Esophagus (tissue), 2 donors: ENCODE results near the gene DDIT4. TPM values are rescaled to one million over a fixed set of nuclear protein-coding genes. Genes with fewer than 3 reads are reported as not detected.
"Not testable (repeated sequence)": the region's sequence is repeated elsewhere in the genome, so short reads cannot be mapped to it uniquely, and the experiment has no call there.

ENCODE experiments used
- H3K27ac ChIP-seq, 2 donors: one replicate each; pipeline ENCODE4 v1.5.1; 2013; ENCODE audit warnings: low read depth in 2 of 2, mild to moderate bottlenecking in 2 of 2, inconsistent platforms in 1 of 2, low read length in 1 of 2, moderate library complexity in 1 of 2
- H3K27me3 ChIP-seq, 2 donors: one replicate each; pipeline ENCODE4 v1.6.1; 2013; ENCODE audit warnings: low read length in 2 of 2, control low read depth in 1 of 2, mild to moderate bottlenecking in 1 of 2; ENCODE audit not compliant: insufficient read depth in 2 of 2, control insufficient read depth in 1 of 2
- H3K36me3 ChIP-seq, 2 donors: one replicate each; pipeline ENCODE4 v1.6.1; 2013; ENCODE audit warnings: low read length in 1 of 2; ENCODE audit not compliant: control insufficient read depth in 2 of 2, insufficient read depth in 2 of 2
- H3K4me1 ChIP-seq, 2 donors: one replicate each; pipeline ENCODE4 v1.6.1; 2013; ENCODE audit warnings: low read length in 1 of 2; ENCODE audit not compliant: control insufficient read depth in 2 of 2, insufficient read depth in 2 of 2
- H3K4me3 ChIP-seq, 2 donors: one replicate each; pipeline ENCODE4 v1.5.1; 2013; ENCODE audit warnings: low read length in 2 of 2, mild to moderate bottlenecking in 2 of 2, low read depth in 1 of 2, moderate library complexity in 1 of 2
- H3K9me3 ChIP-seq, 2 donors: one replicate each; pipeline ENCODE4 v1.6.1; 2013; ENCODE audit warnings: mild to moderate bottlenecking in 2 of 2, low read depth in 1 of 2, low read length in 1 of 2, moderate library complexity in 1 of 2; ENCODE audit not compliant: control insufficient read depth in 2 of 2, insufficient read depth in 1 of 2
- WGBS, 2 donors: extraction: QIAGEN DNeasy Blood & Tissue Kit; methylation state at CpG; one replicate each; pipeline ENCODE4 v1.1.7; 2013; 5-methylcytosine and 5-hydroxymethylcytosine counted together
- polyA plus RNA-seq, 2 donors: library from polyadenylated mRNA; stranded (reverse); fragments of 200-250 nt; gene quantifications; one replicate each; pipeline ENCODE4 v1.2.3, GENCODE V29; 2013
- donor health status: healthy with polysubstance abuse.
- donor health status: Bipolar disorder and iron deficiency.

DDIT4 gene
- polyA plus RNA-seq, 2 donors, result 230 to 332 TPM

DNA sequence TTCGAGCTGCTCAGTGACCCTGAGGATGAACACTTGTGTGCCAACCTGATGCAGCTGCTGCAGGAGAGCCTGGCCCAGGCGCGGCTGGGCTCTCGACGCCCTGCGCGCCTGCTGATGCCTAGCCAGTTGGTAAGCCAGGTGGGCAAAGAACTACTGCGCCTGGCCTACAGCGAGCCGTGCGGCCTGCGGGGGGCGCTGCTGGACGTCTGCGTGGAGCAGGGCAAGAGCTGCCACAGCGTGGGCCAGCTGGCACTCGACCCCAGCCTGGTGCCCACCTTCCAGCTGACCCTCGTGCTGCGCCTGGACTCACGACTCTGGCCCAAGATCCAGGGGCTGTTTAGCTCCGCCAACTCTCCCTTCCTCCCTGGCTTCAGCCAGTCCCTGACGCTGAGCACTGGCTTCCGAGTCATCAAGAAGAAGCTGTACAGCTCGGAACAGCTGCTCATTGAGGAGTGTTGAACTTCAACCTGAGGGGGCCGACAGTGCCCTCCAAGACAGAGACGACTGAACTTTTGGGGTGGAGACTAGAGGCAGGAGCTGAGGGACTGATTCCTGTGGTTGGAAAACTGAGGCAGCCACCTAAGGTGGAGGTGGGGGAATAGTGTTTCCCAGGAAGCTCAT is 1.1 kb downstream of the DDIT4 start:
- H3K27ac ChIP-seq, result peak overlapping the region; percentile 94 to 99
- no peaks in the 10 kb centered on the region for H3K27me3 ChIP-seq
- H3K4me3 ChIP-seq, result peak overlapping the region; percentile 92 to 99
- WGBS, 2 donors, result 8 to 11% methylated on average over 26 of the region's 26 CpGs
- H3K9me3 ChIP-seq, result peaks cover 0 to 2% of the 10 kb centered on the region in 2 donors
- peaks cover 0 to 19% of the 10 kb centered on the region in 2 donors for H3K36me3 ChIP-seq
- H3K4me1 ChIP-seq, result peaks cover 0 to 9% of the 10 kb centered on the region in 2 donors

DNA sequence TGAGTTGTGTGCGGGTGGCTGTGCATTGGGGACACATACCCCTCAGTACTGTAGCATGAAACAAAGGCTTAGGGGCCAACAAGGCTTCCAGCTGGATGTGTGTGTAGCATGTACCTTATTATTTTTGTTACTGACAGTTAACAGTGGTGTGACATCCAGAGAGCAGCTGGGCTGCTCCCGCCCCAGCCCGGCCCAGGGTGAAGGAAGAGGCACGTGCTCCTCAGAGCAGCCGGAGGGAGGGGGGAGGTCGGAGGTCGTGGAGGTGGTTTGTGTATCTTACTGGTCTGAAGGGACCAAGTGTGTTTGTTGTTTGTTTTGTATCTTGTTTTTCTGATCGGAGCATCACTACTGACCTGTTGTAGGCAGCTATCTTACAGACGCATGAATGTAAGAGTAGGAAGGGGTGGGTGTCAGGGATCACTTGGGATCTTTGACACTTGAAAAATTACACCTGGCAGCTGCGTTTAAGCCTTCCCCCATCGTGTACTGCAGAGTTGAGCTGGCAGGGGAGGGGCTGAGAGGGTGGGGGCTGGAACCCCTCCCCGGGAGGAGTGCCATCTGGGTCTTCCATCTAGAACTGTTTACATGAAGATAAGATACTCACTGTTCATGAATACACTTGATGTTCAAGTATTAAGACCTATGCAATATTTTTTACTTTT is 1.8 kb downstream of the DDIT4 start:
- peaks cover 0 to 19% of the 10 kb centered on the region in 2 donors for H3K36me3 ChIP-seq
- H3K4me1 ChIP-seq, result peaks cover 2 to 9% of the 10 kb centered on the region in 2 donors
- H3K27ac ChIP-seq, result peak overlapping the region; percentile 94 to 99
- H3K4me3 ChIP-seq, result peak overlapping the region; percentile 92 to 99
- WGBS, 2 donors, result 9 to 13% methylated on average over 12 of the region's 12 CpGs
- H3K27me3 ChIP-seq, result no peaks in the 10 kb centered on the region
- peaks cover 0 to 2% of the 10 kb centered on the region in 2 donors for H3K9me3 ChIP-seq

DNA sequence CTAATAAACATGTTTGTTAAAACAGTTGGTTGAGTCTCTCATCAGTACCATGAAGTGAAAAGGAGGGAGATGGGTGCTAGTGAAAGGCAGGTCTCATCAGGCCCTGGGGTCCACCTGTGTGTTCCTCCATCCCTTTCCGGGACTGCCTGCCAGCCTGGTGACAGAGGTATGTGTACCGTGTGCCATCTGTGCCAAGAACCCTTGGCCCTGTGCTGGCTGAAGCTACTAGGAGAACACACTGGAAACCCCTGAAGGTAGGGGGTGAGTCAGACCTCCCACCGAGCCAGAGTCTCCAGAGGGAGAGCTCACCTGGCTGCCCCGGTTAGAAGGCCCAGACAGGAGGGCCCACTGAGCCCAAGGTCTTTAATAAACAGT is 2.3 kb downstream of the DDIT4 start:
- peaks cover 0 to 19% of the 10 kb centered on the region in 2 donors for H3K36me3 ChIP-seq
- H3K9me3 ChIP-seq, result peaks cover 0 to 2% of the 10 kb centered on the region in 2 donors
- peak overlapping the region; percentile 92 to 99 for H3K4me3 ChIP-seq
- H3K4me1 ChIP-seq, result peaks cover 2 to 9% of the 10 kb centered on the region in 2 donors
- 28 to 30% methylated on average over 4 of the region's 4 CpGs for WGBS, 2 donors
- H3K27me3 ChIP-seq, result no peaks in the 10 kb centered on the region
- peak overlapping the region; percentile 93 to 94 for H3K27ac ChIP-seq

DNA sequence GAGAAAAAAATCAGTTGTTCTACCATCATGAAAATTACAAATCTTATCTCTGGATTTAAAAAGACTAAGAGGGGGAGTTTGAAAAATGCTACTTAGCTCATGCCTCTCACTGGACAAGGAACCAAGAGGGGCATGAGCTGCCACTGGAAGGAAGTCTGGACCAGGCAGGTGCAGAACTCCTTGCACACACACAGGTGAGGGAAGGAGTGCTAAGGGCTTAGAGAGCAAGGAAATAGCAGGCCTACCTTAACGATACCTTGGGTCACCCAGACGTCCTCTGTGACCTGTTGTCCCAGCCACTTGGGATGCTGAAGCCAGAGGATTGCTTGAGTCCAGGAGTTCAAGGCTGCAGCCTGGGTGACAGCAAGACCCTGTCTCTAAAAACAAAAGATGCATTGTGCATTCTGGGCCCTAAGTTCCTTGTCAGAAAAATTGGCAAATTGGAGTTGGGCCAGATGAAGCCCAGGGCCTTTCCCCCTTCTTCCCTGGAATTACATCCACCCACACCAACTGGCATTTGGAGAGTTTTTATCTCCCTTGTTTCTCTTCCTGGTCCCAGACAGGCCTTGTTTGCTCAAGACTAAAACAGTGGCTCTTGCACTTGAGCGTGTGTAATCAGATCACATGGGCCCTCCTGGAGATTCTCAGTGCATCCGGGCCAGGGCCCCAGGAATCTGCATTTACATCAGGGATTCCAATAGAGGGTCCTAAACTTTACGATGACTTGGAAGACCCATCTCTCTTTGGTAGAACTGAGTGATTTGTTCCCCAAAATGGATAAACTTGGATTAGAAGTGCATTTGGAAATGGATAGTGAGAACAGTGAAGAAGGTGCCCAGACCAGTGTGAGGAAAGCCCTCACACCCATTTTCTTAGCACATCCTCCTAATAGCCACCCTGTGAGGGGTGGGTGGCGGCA is 3.0 kb downstream of the DDIT4 start:
- 51 to 59% methylated on average over 6 of the region's 6 CpGs for WGBS, 2 donors
- H3K27me3 ChIP-seq, result no peaks in the 10 kb centered on the region
- H3K9me3 ChIP-seq, result peaks cover 0 to 2% of the 10 kb centered on the region in 2 donors
- H3K4me3 ChIP-seq, result peak overlapping the region in 1 of 2 donors; percentile 99
- H3K4me1 ChIP-seq, result peaks cover 2 to 9% of the 10 kb centered on the region in 2 donors
- H3K36me3 ChIP-seq, result peaks cover 0 to 19% of the 10 kb centered on the region in 2 donors
- peak overlapping the region; percentile 93 to 94 for H3K27ac ChIP-seq

DNA sequence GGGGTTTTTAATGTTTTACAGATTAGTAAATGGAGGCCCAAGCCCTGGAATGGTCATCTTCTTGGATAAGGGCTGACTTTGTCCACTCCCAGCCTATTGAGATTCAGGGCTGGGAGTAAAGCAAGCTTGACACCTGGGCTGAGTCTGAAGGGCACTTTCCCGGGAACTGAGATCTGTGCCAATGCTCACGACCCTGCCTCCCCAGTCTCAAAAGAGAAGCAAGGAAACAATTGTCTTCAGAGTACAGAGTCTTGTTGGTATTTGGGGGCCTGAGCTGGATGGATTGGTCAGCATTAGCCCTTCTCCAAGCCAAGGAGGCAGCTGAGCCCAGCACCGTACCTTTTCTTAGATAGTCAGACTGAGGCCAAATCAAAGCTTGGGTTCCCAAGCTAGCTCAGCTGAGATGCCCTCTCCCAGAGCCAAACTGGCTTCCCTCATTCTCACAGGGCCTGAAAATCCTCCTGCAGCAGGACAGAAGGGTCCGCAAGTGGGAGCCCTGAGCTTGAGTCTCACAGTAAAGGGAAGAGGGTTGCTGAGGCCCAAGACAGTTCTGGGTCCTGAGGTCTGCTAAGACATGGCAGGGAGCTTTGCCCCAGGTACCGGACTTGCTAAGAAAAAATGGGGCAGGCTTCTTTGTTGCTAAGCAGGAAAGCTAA is 3.7 kb downstream of the DDIT4 start:
- 79 to 83% methylated on average over 5 of the region's 5 CpGs for WGBS, 2 donors
- peaks cover 0 to 19% of the 10 kb centered on the region in 2 donors for H3K36me3 ChIP-seq
- no peak overlapping the region for H3K4me3 ChIP-seq
- H3K27me3 ChIP-seq, result no peaks in the 10 kb centered on the region
- peak overlapping the region; percentile 77 to 94 for H3K27ac ChIP-seq
- H3K9me3 ChIP-seq, result peaks cover 0 to 2% of the 10 kb centered on the region in 2 donors
- H3K4me1 ChIP-seq, result peaks cover 2 to 9% of the 10 kb centered on the region in 2 donors

DNA sequence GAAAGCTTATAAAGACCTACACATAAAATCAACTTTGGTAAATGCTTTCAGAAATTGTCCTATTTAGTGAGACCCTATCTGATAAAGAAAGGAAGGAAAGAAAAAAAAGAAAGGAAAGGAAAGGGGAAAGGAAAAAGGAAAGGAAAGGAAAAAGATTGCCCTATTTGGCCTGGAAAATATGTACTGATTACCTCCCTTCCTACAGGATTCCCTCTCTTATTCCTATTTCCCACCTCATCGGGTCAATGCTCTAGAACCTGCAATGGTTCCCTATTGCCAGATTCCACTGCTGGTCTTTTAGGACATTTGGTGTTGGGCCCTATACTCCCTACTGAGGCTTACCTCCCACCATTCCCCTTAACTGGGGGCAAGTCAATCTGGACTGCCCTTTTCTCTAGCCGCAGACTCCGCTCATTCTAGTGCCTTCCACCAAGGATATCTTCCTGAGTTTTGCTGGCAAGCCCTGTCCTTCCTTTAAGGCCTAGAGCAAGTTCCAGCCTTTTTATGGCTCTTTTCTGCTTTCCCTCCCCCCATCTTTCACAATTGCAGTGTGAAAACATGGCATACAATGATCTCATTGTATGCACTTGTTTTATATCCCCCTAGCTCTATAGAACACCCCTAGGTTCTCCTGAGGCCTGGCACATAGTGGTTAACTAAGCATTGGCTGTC is 4.4 kb downstream of the DDIT4 start:
- H3K4me3 ChIP-seq, result no peak overlapping the region
- peak overlapping the region in 1 of 2 donors; percentile 15 for H3K27ac ChIP-seq
- H3K36me3 ChIP-seq, result peaks cover 0 to 19% of the 10 kb centered on the region in 2 donors
- WGBS, 2 donors, result 89 to 92% methylated on average over 3 of the region's 3 CpGs
- peaks cover 0 to 2% of the 10 kb centered on the region in 2 donors for H3K9me3 ChIP-seq
- H3K27me3 ChIP-seq, result no peaks in the 10 kb centered on the region
- H3K4me1 ChIP-seq, result peaks cover 2 to 6% of the 10 kb centered on the region in 2 donors

DNA sequence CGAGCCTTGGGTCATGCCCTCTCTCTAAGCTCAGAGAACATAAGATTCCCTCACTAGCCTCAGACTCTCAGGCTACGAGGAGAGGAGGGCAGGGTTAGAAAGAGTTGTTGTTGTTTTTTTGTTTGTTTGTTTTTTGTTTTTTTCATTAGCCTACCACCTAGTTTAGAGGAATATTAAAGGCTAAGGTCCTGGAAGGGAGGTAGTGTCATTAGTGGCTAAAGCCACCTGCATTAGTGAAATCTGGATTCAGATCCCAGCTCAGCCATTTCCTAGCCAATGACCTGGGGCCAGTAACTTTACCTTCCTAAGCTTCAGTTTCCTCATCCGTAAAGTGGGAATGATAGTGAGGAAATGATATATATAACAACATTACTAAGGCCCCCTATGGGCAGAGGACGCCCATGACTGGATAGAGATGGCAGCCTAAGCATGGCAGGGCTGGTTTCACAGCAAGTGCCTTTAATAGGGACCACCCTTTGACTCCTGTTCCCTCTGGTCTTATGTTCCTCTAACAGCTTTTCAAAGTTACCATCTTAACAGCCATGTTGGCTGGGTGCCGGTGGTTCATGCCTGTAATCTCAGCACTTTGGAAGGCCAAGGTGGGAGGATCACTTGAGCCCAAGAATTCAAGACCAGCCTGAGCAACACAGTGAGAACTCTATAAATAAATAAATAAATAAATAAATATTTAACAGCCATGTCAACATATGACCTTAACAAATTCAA is 5.1 kb downstream of the DDIT4 start:
- Histone ChIP-seq H3K27me3 (no peaks in the 10 kb centered on the region), H3K4me3 (no peak overlapping the region), H3K27ac (no peak overlapping the region), H3K36me3 (peaks cover 0 to 19% of the 10 kb centered on the region in 2 donors), H3K9me3 (peaks cover 0 to 2% of the 10 kb centered on the region in 2 donors), H3K4me1 (peaks cover 2 to 6% of the 10 kb centered on the region in 2 donors)
- WGBS, 2 donors, result 89 to 93% methylated on average over 5 of the region's 5 CpGs

DNA sequence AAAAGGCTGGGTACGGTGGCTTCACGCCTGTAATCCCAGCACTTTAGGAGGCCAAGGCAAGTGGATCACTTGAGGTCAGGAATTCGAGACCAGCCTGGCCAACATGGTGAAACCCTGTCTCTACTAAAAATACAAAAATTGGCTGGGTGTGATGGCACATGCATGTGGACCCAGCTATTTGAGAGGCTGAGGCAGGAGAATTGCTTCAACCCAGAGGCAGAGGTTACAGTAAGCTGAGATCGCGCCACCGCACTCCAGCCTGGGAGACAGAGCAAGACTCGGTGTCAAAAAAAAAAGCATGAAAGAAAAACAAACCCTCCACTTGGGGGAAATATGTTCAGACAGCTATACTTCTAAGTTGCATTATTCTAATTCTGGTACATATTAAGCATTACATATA is 5.9 kb downstream of the DDIT4 start:
- not testable (repeated sequence) for H3K4me3 ChIP-seq, H3K27me3 ChIP-seq, H3K4me1 ChIP-seq, H3K9me3 ChIP-seq, H3K27ac ChIP-seq
- peaks cover 0 to 15% of the 10 kb centered on the region in 2 donors for H3K36me3 ChIP-seq
- 95 to 96% methylated on average over 7 of the region's 7 CpGs for WGBS, 2 donors
